Measurements from ENCODE around the gene GALNT2. TPM values are rescaled to one million over a fixed set of nuclear protein-coding genes. Genes with fewer than 3 reads are reported as not detected.

GALNT2 gene
- total and polyA plus RNA-seq, 9 of the 15 experiments (the other 6 are each of a cell fraction or from before 2014, with no cell fraction given) = 1.6 to 106 (median 51.9) TPM

GRCh38 chr1:230066466-230067404, at the start of gene GALNT2 (continued):
- TF ChIP-seq ZBTB40 (IDR thresholded peaks at IDR 0.05) (peak; percentile 65), ZBTB40 (CRISPR knock-in tag; IDR thresholded peaks at IDR 0.05) (no peak), E2F4 (CRISPR knock-in tag; IDR thresholded peaks at IDR 0.05; ENCODE audit: low read depth) (no peak), MXD1 (CRISPR knock-in tag; IDR thresholded peaks at IDR 0.05; ENCODE audit: borderline replicate concordance, poor library complexity, severe bottlenecking) (peak; percentile 68), MCM3 (IDR thresholded peaks at IDR 0.05) (no peak), NRF1 (conservative IDR thresholded peaks at IDR 0.05 in 1 of 2, IDR thresholded peaks at IDR 0.05 in 1 of 2) (peak in 1 of 2 experiments; percentile 44), SUPT5H (IDR thresholded peaks at IDR 0.05) (peak; percentile 41; the same call in 1 of the 2 replicates), JUN (IDR thresholded peaks at IDR 0.05; ENCODE audit: borderline replicate concordance, low read depth, low read length) (no peak; the same call in 1 of the 2 replicates), JUN (CRISPR knock-in tag; IDR thresholded peaks at IDR 0.05; ENCODE audit: borderline replicate concordance) (no peak), RAD21 (CRISPR knock-in tag; conservative IDR thresholded peaks at IDR 0.05 in 1 of 2, IDR thresholded peaks at IDR 0.05 in 1 of 2) (0 out of 4 replicates have a peak, but pooled peaks of 1 of the 2 experiments have one; percentile 12), TCF3 (CRISPR knock-in tag; IDR thresholded peaks at IDR 0.05) (0 out of 2 replicates have a peak, but pooled peaks have one; percentile 4), GABPA (tag; conservative IDR thresholded peaks at IDR 0.05; ENCODE audit: low read depth) (peak; percentile 83), CSDE1 (IDR thresholded peaks at IDR 0.05) (0 out of 4 replicates have a peak, but pooled peaks of 1 of the 2 experiments have one; percentile 42), GTF2F1 (IDR thresholded peaks at IDR 0.05; ENCODE audit: low read depth, low read length) (no peak), SNAPC5 (CRISPR knock-in tag; IDR thresholded peaks at IDR 0.05) (no peak)

Data from K562 (cell line).